Astrocyte (in vitro differentiated cells and primary cell): ENCODE data around the gene CEP162.
"Not testable (repeated sequence)": the region's sequence is repeated elsewhere in the genome, so short reads cannot be mapped to it uniquely, and the experiment has no call there.

ENCODE experiments used
- EZH2 ChIP-seq: IDR thresholded peaks from 2 replicates; pipeline ENCODE4 v1.6.1; 2012; ENCODE audit warnings: mild to moderate bottlenecking, low read length, inconsistent platforms; ENCODE audit not compliant: insufficient read depth
- TF ChIP-seq, protein P1 (sequence below): IDR thresholded peaks from 2 replicates; pipeline ENCODE4 v1.5.1; 2011; ENCODE audit warnings: low read depth, mild to moderate bottlenecking, inconsistent platforms, low read length, moderate library complexity; ENCODE audit not compliant: insufficient read depth

DNA sequence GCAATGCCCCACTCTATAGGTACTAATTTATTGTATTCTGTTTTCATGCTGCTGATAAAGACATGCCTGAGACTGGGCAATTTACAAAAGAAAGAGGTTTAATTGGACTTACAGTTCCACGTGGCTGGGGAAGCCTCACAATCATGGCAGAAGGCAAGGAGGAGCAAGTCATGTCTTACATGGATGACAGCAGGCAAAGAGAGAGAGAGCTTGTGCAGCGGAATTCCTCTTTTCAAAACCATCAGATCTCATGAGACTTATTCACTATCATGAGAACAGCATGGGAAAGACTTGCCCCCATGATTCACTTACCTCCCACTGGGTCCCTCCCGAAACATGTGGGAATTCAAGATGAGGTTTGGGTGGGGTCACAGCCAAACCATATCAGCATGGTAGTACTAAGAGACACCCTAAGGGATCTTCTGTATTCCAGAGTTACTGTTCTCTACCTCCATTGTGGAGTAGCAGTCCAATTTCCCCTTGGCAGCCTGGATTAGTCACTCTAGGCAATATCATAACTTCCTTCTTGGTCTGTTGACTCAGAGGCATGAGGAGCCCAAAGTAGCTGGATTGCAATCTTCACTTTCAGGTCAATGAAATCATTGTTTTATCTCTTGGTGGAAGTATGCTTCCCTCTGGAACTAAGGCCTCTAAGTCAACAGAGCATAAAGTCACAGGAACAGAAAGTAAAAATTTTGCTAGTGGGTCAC lies 122.1 kb downstream of the CEP162 start:
- TF ChIP-seq EZH2, result not testable (repeated sequence)
- TF ChIP-seq, protein P1, sequence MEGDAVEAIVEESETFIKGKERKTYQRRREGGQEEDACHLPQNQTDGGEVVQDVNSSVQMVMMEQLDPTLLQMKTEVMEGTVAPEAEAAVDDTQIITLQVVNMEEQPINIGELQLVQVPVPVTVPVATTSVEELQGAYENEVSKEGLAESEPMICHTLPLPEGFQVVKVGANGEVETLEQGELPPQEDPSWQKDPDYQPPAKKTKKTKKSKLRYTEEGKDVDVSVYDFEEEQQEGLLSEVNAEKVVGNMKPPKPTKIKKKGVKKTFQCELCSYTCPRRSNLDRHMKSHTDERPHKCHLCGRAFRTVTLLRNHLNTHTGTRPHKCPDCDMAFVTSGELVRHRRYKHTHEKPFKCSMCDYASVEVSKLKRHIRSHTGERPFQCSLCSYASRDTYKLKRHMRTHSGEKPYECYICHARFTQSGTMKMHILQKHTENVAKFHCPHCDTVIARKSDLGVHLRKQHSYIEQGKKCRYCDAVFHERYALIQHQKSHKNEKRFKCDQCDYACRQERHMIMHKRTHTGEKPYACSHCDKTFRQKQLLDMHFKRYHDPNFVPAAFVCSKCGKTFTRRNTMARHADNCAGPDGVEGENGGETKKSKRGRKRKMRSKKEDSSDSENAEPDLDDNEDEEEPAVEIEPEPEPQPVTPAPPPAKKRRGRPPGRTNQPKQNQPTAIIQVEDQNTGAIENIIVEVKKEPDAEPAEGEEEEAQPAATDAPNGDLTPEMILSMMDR, result not testable (repeated sequence)
